DOHH2 (cell line): ENCODE data around the gene PAX2.

Source experiments
- H3F3A ChIP-seq: fragments of 200-600 bp; sonication (generic), shearing (Covaris generic); 2 replicates; pipeline ENCODE4 v1.6.0; 2016; ENCODE audit warnings: antibody characterized with exemption, mild to moderate bottlenecking; ENCODE audit not compliant: control insufficient read depth, insufficient read depth
- H3K27ac ChIP-seq: fragments of 200-600 bp; sonication (generic); 2 replicates; pipeline ENCODE4 v1.5.1; 2014; ENCODE audit warnings: low read depth, mild to moderate bottlenecking, low read length, moderate library complexity
- H3K27me3 ChIP-seq: fragments of 200-600 bp; sonication (generic); 2 replicates; pipeline ENCODE4 v1.6.1; 2014; ENCODE audit warnings: mild to moderate bottlenecking, low read length, mixed read lengths; ENCODE audit not compliant: control insufficient read depth
- H3K36me3 ChIP-seq: fragments of 200-600 bp; sonication (generic); 2 replicates; pipeline ENCODE4 v1.6.1; 2014; ENCODE audit warnings: mild to moderate bottlenecking, low read length, moderate library complexity, mixed read lengths; ENCODE audit not compliant: control insufficient read depth
- H3K4me1 ChIP-seq: fragments of 200-600 bp; sonication (generic); 2 replicates; pipeline ENCODE4 v1.6.1; 2014; ENCODE audit warnings: mild to moderate bottlenecking, low read length, mixed read lengths; ENCODE audit not compliant: control insufficient read depth
- H3K4me2 ChIP-seq: fragments of 200-600 bp; sonication (generic); 2 replicates; pipeline ENCODE4 v1.6.0; 2014; ENCODE audit warnings: mild to moderate bottlenecking, low read length, moderate library complexity
- H3K4me3 ChIP-seq: fragments of 200-600 bp; sonication (generic); 2 replicates; pipeline ENCODE4 v1.5.1; 2014; ENCODE audit warnings: mild to moderate bottlenecking, low read length, mixed read lengths
- H3K79me2 ChIP-seq: fragments of 200-600 bp; sonication (generic); 2 replicates; pipeline ENCODE4 v1.6.1; 2014; ENCODE audit warnings: mild to moderate bottlenecking, low read length, mixed read lengths; ENCODE audit not compliant: control insufficient read depth
- H3K9me2 ChIP-seq: fragments of 200-600 bp; sonication (generic); replicated peaks from 2 replicates; pipeline ENCODE4 v1.6.1; 2014; ENCODE audit warnings: mild to moderate bottlenecking, low read length, mixed read lengths; ENCODE audit not compliant: control insufficient read depth
- H3K9me3 ChIP-seq: fragments of 200-600 bp; sonication (generic); 2 replicates; pipeline ENCODE4 v1.6.1; 2014; ENCODE audit warnings: antibody characterized with exemption, low read length, mixed read lengths; ENCODE audit not compliant: control insufficient read depth, insufficient read depth
- H4K20me1 ChIP-seq: fragments of 200-600 bp; sonication (generic); 2 replicates; pipeline ENCODE4 v1.6.0; 2014; ENCODE audit warnings: low read depth, mild to moderate bottlenecking, antibody characterized with exemption, low read length, moderate library complexity; ENCODE audit not compliant: control insufficient read depth, insufficient read depth
- EZH2phosphoT487 ChIP-seq: fragments of 200-600 bp; sonication (generic); IDR thresholded peaks from 2 replicates; pipeline ENCODE4 v1.6.1; 2017; ENCODE audit warnings: borderline replicate concordance, mild to moderate bottlenecking, antibody characterized with exemption, low read length, moderate library complexity, mixed read lengths
- TF ChIP-seq, protein P1 (sequence below): fragments of 200-600 bp; sonication (generic); IDR thresholded peaks from one replicate; pipeline ENCODE4 v1.5.1; 2014; ENCODE audit warnings: antibody characterized with exemption, mild to moderate bottlenecking, low read depth, low read length; ENCODE audit not compliant: poor library complexity, severe bottlenecking

PAX2 gene

DNA sequence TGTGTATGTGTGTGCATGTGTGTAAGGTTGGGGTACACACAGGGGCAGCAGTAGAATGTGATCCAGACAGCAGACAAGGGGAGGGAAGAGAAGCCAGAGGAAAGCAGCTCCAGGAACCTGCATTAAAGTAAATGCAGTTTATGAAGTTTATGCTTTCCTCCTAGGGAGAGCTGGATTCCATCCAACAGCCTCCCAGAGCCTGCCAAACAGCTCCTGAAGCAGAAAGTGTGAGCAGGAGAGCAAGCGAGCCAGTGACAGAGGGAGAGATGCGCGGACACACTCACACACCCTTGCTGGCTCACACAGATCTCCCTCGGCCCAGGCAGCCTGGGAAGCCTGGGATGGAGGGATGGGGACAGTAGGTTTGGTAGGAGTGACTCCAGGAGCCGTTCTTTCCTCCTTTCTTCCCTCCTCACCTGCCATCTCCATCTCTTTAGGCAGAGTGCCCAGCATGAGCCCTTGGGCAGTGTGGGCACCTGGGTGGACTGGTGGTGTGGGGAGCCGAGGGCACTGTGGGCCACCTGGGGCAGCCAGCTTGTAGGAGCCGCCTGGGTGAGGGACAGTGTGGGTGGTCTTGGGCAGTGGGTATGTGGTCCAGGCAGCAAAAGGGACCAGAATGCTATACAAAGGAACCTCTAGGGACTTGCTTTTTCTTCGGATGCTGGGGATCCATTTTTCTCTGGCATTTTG lies 46.1 kb downstream of the PAX2 start:
- TF ChIP-seq, protein P1, sequence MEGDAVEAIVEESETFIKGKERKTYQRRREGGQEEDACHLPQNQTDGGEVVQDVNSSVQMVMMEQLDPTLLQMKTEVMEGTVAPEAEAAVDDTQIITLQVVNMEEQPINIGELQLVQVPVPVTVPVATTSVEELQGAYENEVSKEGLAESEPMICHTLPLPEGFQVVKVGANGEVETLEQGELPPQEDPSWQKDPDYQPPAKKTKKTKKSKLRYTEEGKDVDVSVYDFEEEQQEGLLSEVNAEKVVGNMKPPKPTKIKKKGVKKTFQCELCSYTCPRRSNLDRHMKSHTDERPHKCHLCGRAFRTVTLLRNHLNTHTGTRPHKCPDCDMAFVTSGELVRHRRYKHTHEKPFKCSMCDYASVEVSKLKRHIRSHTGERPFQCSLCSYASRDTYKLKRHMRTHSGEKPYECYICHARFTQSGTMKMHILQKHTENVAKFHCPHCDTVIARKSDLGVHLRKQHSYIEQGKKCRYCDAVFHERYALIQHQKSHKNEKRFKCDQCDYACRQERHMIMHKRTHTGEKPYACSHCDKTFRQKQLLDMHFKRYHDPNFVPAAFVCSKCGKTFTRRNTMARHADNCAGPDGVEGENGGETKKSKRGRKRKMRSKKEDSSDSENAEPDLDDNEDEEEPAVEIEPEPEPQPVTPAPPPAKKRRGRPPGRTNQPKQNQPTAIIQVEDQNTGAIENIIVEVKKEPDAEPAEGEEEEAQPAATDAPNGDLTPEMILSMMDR = no peak
- TF ChIP-seq EZH2phosphoT487 = no peak
- no peak overlapping the region for H3K27ac ChIP-seq

GRCh38 chr10:100792574-100792973 lies 47.2 kb downstream of the PAX2 start:
- no peaks in the 10 kb centered on the region for H3K9me2 ChIP-seq
- no peaks in the 10 kb centered on the region for H3K79me2 ChIP-seq
- no peak for TF ChIP-seq EZH2phosphoT487
- TF ChIP-seq, protein P1 = no peak
- H4K20me1 ChIP-seq = no peaks in the 10 kb centered on the region
- H3K4me1 ChIP-seq = no peaks in the 10 kb centered on the region
- no peak overlapping the region for H3K4me2 ChIP-seq
- no peaks in the 10 kb centered on the region for H3F3A ChIP-seq
- H3K9me3 ChIP-seq = no peaks in the 10 kb centered on the region
- no peaks in the 10 kb centered on the region for H3K36me3 ChIP-seq
- H3K27ac ChIP-seq = no peak overlapping the region
- H3K27me3 ChIP-seq = peaks cover 35% of the 10 kb centered on the region
- no peak overlapping the region for H3K4me3 ChIP-seq

More for the DNA sequence above, 46.1 kb downstream of the PAX2 start:
- H3K4me2 ChIP-seq = no peak overlapping the region
- no peaks in the 10 kb centered on the region for H3K36me3 ChIP-seq
- no peaks in the 10 kb centered on the region for H4K20me1 ChIP-seq
- no peaks in the 10 kb centered on the region for H3K4me1 ChIP-seq
- H3K27me3 ChIP-seq = peaks cover 36% of the 10 kb centered on the region
- H3K9me2 ChIP-seq = no peaks in the 10 kb centered on the region
- H3K4me3 ChIP-seq = no peak overlapping the region
- H3K79me2 ChIP-seq = no peaks in the 10 kb centered on the region
- no peaks in the 10 kb centered on the region for H3F3A ChIP-seq
- H3K9me3 ChIP-seq = no peaks in the 10 kb centered on the region

DNA sequence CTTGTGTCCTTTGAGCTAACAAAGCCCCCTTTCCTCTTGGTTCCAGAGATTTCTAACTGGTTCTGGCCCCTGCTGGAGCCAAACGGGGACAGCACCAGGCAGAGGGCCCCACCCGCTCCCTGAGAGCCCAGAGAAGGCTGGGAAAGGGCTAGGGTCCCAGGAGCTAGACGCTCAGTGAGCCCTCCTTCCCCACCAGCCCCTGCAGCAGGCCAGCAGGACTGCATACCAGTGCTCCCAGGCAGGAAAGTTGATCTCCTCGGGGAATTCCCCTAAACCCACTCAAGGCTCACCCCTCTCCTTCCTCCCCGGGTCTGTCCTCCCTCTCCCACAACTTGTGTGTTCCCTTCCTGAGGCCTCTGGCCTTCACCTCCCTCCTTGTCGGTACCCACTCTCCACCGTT lies 47.7 kb downstream of the PAX2 start:
- no peak overlapping the region for H3K4me2 ChIP-seq
- H3K27me3 ChIP-seq = peaks cover 31% of the 10 kb centered on the region
- no peaks in the 10 kb centered on the region for H3K36me3 ChIP-seq
- H4K20me1 ChIP-seq = no peaks in the 10 kb centered on the region
- H3K9me2 ChIP-seq = no peaks in the 10 kb centered on the region
- H3K27ac ChIP-seq = no peak overlapping the region
- H3K79me2 ChIP-seq = no peaks in the 10 kb centered on the region
- H3K9me3 ChIP-seq = no peaks in the 10 kb centered on the region
- H3K4me3 ChIP-seq = no peak overlapping the region
- no peaks in the 10 kb centered on the region for H3K4me1 ChIP-seq
- TF ChIP-seq, protein P1 = no peak
- TF ChIP-seq EZH2phosphoT487 = no peak
- no peaks in the 10 kb centered on the region for H3F3A ChIP-seq
